ENCODE results near the gene KLHL40. TPM values are rescaled to one million over a fixed set of nuclear protein-coding genes. Genes with fewer than 3 reads are reported as not detected.

KLHL40 gene
- total and polyA plus RNA-seq, 10 of the 15 experiments (the other 5 are each of a cell fraction or from before 2014, with no cell fraction given): not detected

DNA sequence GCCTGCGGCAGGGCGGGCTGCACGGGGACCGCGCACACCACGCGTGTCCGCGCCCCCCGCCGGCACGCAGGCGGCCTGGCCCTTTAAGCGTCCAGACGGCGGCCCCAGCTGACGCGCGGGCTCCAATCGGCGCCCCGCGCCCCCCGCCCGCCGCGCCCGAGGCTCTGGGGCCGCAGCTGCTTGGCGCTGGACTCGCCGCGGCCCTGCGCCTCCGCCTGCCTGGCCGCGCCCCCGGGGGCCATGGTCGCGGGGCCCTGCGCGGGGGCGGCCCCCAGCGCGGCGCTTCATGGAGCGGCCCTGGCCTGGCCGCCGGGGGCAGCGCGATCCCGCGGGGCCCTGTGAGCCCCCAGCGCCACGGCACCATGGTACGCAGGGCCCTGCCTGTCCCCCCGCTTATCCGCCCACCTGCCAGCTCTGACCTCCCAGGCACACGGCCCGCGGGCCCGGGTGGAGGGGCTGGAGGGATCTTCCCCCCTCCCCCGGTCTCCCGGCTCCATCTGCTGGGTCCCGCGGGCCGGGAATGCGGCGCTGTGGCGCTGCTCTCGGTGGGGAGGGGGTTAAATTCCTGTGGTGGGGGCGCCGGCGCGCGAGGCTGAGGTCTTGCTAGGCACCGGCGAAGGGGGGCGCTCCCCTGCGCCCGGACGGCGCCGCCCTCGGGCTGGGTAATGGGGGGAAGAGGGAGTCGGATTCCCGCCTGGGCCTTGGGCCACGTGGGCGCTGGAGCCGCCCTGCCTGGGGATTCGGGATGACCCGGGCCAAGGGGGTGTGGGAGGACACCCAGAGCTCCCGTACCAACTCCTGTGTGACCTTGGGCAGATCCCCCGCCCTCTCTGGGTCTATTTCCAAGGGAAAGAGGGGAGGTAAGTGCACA is 30.8 kb upstream of the KLHL40 start:
- Histone ChIP-seq H2AFZ (ENCODE audit: control insufficient read depth, low read depth, low read length) (peak overlapping the region; percentile 71), H3K36me3 (ENCODE audit: control insufficient read depth in 2 of 2, insufficient read depth in 2 of 2, low read length in 1 of 2) (no peaks in the 10 kb centered on the region), H4K20me1 (ENCODE audit: control insufficient read depth, insufficient read depth) (no peaks in the 10 kb centered on the region), H3K79me2 (ENCODE audit: control insufficient read depth, insufficient read depth, low read length) (no peaks in the 10 kb centered on the region; the same call in 1 of the 2 replicates), H3K9ac (ENCODE audit: control insufficient read depth, insufficient read depth, low read length) (peak overlapping the region; percentile 74), H3K27me3 (replicated peaks in 1 of 2; ENCODE audit: control insufficient read depth in 2 of 2, insufficient read depth in 2 of 2, low read length in 1 of 2) (no peaks in the 10 kb centered on the region), H3K4me3 (peak overlapping the region; percentile 73), H3K9me3 (replicated peaks; ENCODE audit: control insufficient read depth, insufficient read depth, low read length) (no peaks in the 10 kb centered on the region), H3K27ac (ENCODE audit: control insufficient read depth, insufficient read depth) (0 out of 2 replicates have a peak overlapping the region, but pooled peaks have one; percentile 1), H3K4me2 (ENCODE audit: control insufficient read depth, insufficient read depth) (peak overlapping the region; percentile 72), H3K4me1 (ENCODE audit: control insufficient read depth, insufficient read depth, low read length) (peaks cover 17% of the 10 kb centered on the region)
- RAD21 ChIA-PET (ENCODE audit: unreplicated experiment): interaction anchor here (1.0 kb wide), 1 partner anchor 42 kb away, joined by 3 read pairs; no protein-coding TSS in a partner anchor
- CTCF ChIA-PET: interaction anchor here (0.7 to 1.3 kb wide), 6 partner anchors 13 to 227 kb away, joined by 3 to 4 read pairs (median 3); partner anchors contain the start of gene SS18L2
- POLR2A ChIA-PET: interaction anchor here (0.7 to 2.9 kb wide), 2 partner anchors 15 to 53 kb away, joined by 3 to 16 read pairs; partner anchors contain the start of gene NKTR
- ATAC-seq (peak; percentile 60), FAIRE-seq (no peak), DNase-seq (ENCODE audit: low read depth, low spot score) (no peak)
- in situ Hi-C loops (cut with MboI) (no loop called here), intact Hi-C loops (cut with micrococcal nuclease; ENCODE audit: unreplicated experiment) (loop anchor here (5.0 kb wide), 1 partner anchor 88 kb away; no protein-coding TSS in a partner anchor)
- SMC1A ChIA-PET (ENCODE audit: uncharacterized antibody, unreplicated experiment): no interaction called here
- TF ChIP-seq RAD51 (IDR thresholded peaks at IDR 0.05): no peak
- no peak for TF ChIP-seq ZNF622 (IDR thresholded peaks at IDR 0.05)
- peak; percentile 80 for TF ChIP-seq USF1 (IDR thresholded peaks at IDR 0.05; ENCODE audit: borderline replicate concordance, extremely low read length, insufficient read depth, low read depth, low read length)
- TF ChIP-seq NR2F1 (conservative IDR thresholded peaks at IDR 0.05): 0 out of 2 replicates have a peak, but pooled peaks have one; percentile 50
- TF ChIP-seq BACH1 (IDR thresholded peaks at IDR 0.05; ENCODE audit: borderline replicate concordance): peak; percentile 86
- 0 out of 2 replicates have a peak, but pooled peaks have one; percentile 42 for TF ChIP-seq TCF12 (IDR thresholded peaks at IDR 0.05; ENCODE audit: low read depth, low read length)
- peak; percentile 34; the same call in 1 of the 2 replicates for TF ChIP-seq DPF2 (IDR thresholded peaks at IDR 0.05)
- TF ChIP-seq GATAD2B (conservative IDR thresholded peaks at IDR 0.05; ENCODE audit: low read depth): peak; percentile 83; the same call in 1 of the 2 replicates
- TF ChIP-seq IKZF1 (conservative IDR thresholded peaks at IDR 0.05): peak; percentile 78
- TF ChIP-seq YY1 (IDR thresholded peaks at IDR 0.05; ENCODE audit: low read depth, low read length): peak; percentile 18; the same call in 1 of the 2 replicates
- TF ChIP-seq BHLHE40 (IDR thresholded peaks at IDR 0.05; ENCODE audit: borderline replicate concordance in 1 of 2, low read depth in 2 of 2, low read length in 1 of 2): peak in 1 of 2 experiments; percentile 54; a peak in 1 of 4 replicates
- TF ChIP-seq, protein P1, sequence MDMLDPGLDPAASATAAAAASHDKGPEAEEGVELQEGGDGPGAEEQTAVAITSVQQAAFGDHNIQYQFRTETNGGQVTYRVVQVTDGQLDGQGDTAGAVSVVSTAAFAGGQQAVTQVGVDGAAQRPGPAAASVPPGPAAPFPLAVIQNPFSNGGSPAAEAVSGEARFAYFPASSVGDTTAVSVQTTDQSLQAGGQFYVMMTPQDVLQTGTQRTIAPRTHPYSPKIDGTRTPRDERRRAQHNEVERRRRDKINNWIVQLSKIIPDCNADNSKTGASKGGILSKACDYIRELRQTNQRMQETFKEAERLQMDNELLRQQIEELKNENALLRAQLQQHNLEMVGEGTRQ (IDR thresholded peaks at IDR 0.05; ENCODE audit: borderline replicate concordance, low read depth, low read length): peak; percentile 43
- TF ChIP-seq, protein P2, sequence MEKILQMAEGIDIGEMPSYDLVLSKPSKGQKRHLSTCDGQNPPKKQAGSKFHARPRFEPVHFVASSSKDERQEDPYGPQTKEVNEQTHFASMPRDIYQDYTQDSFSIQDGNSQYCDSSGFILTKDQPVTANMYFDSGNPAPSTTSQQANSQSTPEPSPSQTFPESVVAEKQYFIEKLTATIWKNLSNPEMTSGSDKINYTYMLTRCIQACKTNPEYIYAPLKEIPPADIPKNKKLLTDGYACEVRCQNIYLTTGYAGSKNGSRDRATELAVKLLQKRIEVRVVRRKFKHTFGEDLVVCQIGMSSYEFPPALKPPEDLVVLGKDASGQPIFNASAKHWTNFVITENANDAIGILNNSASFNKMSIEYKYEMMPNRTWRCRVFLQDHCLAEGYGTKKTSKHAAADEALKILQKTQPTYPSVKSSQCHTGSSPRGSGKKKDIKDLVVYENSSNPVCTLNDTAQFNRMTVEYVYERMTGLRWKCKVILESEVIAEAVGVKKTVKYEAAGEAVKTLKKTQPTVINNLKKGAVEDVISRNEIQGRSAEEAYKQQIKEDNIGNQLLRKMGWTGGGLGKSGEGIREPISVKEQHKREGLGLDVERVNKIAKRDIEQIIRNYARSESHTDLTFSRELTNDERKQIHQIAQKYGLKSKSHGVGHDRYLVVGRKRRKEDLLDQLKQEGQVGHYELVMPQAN (conservative IDR thresholded peaks at IDR 0.05): 0 out of 2 replicates have a peak, but pooled peaks have one; percentile 38
- no peak for TF ChIP-seq BRCA1 (IDR thresholded peaks at IDR 0.05; ENCODE audit: low read depth, low read length)
- peak in 1 of 2 experiments; percentile 62; a peak in 1 of 3 replicates for TF ChIP-seq EGR1 (IDR thresholded peaks at IDR 0.05; ENCODE audit: borderline replicate concordance in 1 of 2, low read depth in 2 of 2, low read length in 2 of 2)
- TF ChIP-seq SMARCA5 (IDR thresholded peaks at IDR 0.05): peak; percentile 81; the same call in 1 of the 2 replicates
- peak; percentile 84 for TF ChIP-seq NFYB (IDR thresholded peaks at IDR 0.05; ENCODE audit: insufficient read depth, low read depth, low read length)
- TF ChIP-seq LARP7 (IDR thresholded peaks at IDR 0.05): peak; percentile 40; the same call in 1 of the 2 replicates
- no peak for TF ChIP-seq SREBF2 (IDR thresholded peaks at IDR 0.05; ENCODE audit: low read length)
- no peak for TF ChIP-seq PAX5 (IDR thresholded peaks at IDR 0.05; ENCODE audit: borderline replicate concordance, low read depth, low read length)
- WGBS (ENCODE audit: insufficient coverage, insufficient replicate concordance, low lambda C conversion rate, missing lambda C conversion rate): 13% methylated on average over 72 of the region's 94 CpGs
- no TSS peak for BruUV-seq (replicated peaks)
